Glomerular endothelial cell (primary cell): ENCODE data around the gene OTUB2. TPM values are rescaled to one million over a fixed set of nuclear protein-coding genes. Genes with fewer than 3 reads are reported as not detected.

Experiments
- DNase-seq: peaks from one replicate; pipeline ENCODE4 v3.0.0-alpha.2; 2011; ENCODE audit warnings: low read depth, low spot score; ENCODE audit errors: extremely low read depth
- total RNA-seq: library from RNA; depleted of rRNA; stranded (reverse); fragments of >200 nt; gene quantifications from 2 replicates; pipeline ENCODE4 v1.2.3, GENCODE V29; 2015

OTUB2 gene
- total RNA-seq: 5.7 and 8.2 TPM in 2 replicates

GRCh38 chr14:94026173-94026888, at the start of gene OTUB2:
Gene OTUB2 (plus strand): TSS chr14:94026340. CDS start chr14:94026538, 198 bp downstream.
- peak; percentile 88 for DNase-seq

- DNase-seq: no peak
These were observed 49.6 kb upstream of the OTUB2 start, which contains the start of gene ASB2 for GRCh38 chr14:93976477-93977057. Gene ASB2 (minus strand): TSS chr14:93976570. CDS start chr14:93964539, 12,031 bp downstream.

DNA sequence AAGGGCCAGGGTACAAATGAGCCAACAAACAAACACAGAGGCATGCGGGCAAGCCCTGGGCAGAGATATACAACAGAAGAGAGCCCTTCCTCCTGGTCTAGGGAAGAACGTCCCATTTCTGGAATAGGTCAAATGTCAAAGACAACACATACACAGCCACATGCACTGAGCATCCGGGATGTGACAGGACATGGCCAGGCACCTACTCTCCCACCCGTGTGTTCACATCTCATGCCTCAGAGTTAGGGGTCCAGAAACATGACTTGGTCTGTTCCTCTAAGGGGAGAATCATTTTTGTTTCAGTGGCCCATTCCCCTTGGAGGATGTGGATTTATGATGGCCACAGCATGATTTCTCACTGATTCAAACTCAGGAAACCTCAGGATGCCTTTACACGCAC, 49.0 kb upstream of the OTUB2 start:
- DNase-seq: no peak

DNA sequence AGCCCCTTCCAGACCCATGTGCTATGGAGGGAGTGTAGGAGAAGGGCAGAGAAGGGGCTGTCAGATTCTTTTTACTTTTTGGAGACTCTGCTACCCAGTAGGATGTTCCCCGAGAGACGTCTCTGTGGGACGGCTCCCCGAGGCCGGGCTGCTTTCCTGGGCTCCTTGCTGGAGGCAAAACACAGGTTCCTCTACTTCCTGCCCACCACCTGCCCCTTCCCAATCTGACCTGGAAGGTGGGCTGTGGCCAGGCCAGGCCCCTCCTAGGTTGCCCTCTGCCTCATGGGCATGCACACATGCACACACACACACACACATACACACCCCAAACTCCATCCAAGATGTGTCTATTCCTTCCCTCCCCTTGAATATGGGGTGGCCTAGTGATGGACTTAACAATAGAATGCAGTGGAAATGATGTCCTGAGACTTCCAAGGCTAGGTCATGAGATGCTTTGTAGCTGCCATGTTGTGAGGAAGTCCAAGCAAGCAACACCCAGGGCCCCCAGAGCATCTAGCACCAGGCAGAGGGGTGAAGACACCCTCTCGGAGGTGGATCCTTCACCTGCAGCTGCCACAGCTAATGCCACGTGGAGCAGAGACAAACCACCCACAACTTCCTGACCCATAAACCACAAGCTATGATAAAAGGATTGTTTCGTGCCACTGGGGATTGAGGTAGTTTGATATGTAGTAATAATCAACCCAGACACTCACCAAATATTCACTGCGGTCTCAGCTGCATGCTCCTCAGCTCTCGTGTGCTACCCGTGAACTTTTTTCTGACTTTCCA, 48.2 kb upstream of the OTUB2 start:
- DNase-seq: no peak

DNA sequence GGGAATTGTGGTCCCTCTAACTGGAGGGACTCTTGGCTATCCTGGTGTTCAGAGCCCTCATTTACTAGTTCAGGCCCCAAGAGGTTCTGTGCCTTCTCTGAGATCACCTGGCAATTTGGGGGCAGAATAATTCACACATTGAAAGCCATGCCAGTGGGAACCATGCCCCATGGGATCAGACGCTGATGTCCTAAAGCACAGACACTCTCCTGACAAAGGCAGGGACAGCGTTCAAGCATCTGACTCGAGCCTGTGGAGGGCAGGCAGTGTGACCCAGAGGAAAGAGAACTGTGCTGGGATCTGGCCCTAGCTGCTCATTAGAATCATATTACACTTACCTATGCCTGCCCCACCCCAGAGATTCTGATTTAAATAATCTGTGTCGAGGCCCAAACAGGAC, 47.4 kb upstream of the OTUB2 start:
- no peak for DNase-seq

DNA sequence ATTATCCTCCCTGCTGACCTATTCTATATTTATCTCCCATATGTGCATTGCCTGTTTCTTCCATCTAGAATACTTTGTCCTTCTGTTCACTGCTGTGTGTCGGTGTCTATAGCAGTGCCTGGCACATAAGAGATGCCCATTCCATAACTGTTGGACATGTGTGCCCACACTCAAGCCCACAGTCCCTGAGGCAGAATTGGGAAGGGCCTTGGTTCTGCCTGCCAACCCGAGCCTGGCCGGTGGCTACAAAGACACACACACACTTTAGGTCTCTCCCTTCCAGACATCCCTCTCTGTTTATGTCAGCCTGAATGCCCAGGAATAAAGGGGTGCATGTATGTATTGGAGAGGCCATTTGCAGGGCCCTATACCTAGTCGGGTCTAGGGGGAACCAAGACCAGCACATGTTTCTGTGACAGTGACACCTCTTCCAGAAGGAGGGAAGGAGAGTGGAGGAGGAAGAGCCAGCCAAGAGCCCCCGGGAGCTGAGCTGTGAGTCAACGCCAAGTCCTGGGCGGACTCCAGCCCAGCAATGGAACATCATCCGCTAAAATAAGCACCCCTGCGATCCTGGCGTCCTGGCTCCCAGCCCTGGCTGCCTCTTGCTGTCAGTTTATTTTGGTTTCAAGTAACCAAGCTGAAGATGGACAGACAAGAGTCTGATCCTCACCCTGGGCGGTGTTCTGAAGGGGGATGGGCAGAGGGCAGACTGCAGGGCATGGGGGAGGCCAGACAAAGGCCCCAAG, 45.5 kb upstream of the OTUB2 start:
- no peak for DNase-seq

GRCh38 chr14:93981316-93982229, 44.6 kb upstream of the OTUB2 start:
- DNase-seq: no peak

GRCh38 chr14:93982230-93983007, 43.7 kb upstream of the OTUB2 start:
- DNase-seq: no peak

GRCh38 chr14:93984070-93984469, 42.1 kb upstream of the OTUB2 start:
- DNase-seq: no peak

DNA sequence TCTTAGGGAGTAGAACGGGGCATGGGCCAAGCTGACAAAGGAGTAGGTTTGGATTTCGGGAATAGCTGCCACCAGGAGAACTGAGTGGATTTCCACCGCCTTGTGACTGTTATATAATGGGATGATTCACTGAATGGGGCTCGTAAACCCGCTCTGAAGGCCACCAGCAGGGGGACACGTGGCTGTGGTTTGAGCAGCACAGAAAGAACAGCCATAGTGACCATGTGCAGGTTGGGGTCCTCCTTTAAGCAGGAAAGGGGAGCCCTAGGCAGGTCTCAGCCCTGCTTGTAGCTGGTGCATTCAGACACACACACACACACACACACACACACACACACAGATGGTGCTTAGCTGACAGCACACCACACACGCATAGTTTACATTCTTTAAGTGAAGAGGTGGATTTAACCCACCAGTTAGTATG, 41.1 kb upstream of the OTUB2 start:
- no peak for DNase-seq

DNA sequence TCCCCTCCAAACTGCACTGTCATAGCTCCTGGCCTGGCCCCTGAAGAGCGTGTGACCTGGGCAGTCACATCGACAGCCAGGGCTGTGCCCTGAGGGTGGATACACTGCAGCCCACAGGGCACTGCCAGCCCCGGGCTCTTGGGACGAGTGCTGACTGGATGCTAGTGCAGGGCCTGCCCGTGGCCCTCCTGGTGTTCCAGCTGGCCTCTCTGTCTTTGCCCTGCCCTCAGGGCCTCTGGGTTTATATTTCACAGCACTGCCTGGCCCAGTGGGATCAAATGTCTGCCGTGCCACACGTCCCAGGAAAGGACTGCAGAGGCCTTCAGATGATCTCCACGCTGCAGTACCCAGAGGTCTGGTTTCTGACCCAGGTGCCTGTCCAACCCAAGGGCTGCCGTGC, 39.2 kb upstream of the OTUB2 start:
- no peak for DNase-seq

DNA sequence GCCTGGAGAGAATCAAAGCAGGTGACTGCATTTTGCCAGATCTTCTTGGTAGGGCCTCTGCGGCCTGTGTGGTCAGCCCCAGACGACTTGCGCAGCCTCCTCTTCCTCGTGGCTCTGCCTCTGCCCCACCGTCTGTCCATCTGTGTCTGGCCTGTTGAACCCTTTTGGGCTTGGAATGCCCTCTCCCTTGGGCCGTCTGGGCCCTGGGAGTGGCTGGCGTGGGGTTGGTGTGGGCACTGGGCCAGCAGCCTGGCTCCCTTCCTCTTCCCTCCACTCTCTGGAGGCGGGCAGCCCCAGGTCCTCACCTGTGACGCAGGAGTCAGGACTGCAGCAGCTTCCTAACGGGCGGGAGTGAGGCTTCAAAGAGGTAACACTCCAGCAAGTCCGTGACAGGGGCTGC, 38.8 kb upstream of the OTUB2 start:
- no peak for DNase-seq

DNA sequence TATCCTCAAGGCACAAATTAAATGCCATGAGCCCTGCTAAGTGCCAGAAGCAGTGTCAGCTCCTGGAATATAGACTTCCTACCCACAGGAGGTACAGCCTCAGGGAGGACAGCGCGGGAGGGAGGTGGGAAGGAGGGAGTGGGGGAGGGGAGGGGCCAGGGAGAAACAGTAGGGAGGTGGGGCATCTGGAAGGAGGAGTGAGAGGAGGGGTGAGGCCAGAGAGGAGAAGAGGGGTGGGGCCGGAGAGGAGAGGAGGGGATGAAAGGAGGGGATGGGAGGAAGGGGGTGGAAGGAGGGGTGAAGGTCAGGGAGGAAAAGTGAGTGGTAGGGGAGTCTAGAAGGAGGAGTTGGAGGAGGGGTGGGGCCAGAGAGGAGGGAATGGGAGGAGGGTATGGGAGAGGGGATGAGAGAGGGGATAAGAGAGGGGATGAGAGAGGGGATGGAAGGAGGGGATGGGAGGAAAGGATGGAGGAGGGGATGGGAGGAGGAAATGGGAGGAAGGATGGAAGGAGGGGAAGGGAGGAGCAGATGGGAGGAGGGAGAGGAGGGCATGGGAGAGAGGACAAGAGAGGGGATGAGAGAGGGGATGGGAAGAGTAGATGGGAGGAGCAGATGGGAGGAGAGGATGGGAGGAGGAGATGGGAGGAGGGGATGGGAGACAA, 38.2 kb upstream of the OTUB2 start:
- no peak for DNase-seq

- DNase-seq: no peak
These were observed 36.2 kb upstream of the OTUB2 start for GRCh38 chr14:93989939-93990338.

GRCh38 chr14:93991212-93991611, 34.9 kb upstream of the OTUB2 start:
- DNase-seq: no peak

DNA sequence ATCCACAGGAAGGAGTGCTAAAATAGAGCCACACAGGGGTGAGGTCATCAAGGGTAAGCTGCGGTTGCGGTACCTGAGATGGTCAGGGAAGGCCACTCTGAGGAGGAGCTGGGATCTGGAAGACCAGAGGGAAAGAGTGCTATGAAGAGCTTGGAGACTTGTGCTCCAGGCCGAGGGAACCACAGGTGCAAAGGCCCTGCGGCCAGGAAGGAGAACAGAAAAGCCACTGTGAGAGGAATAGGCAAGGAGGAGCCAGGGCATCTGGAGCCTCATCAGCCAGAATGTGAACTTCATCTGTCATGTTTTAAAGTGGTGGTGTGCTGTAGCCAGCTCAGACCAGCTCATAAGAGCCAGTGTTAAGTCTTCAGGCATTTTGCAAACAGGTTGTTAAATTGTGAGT, 34.5 kb upstream of the OTUB2 start:
- no peak for DNase-seq

- no peak for DNase-seq
These were observed 32.8 kb upstream of the OTUB2 start for GRCh38 chr14:93993382-93993781.

GRCh38 chr14:93994919-93995682, 31.0 kb upstream of the OTUB2 start:
- no peak for DNase-seq
